ENCODE data around the gene LRRC4C. TPM values are rescaled to one million over a fixed set of nuclear protein-coding genes. Genes with fewer than 3 reads are reported as not detected.

Gene LRRC4C
- total RNA-seq, 4 donors from 2014 or later: 0.40 to 1.7 TPM; not detected in 2

- Histone ChIP-seq H3K4me1 (no peaks in the 10 kb centered on the region), H3K27ac (no peak overlapping the region), H3K27me3 (no peaks in the 10 kb centered on the region), H3K9me3 (no peaks in the 10 kb centered on the region), H3K4me3 (no peak overlapping the region), H3K36me3 (no peaks in the 10 kb centered on the region)
- no peak for DNase-seq
- TF ChIP-seq POLR2A (IDR thresholded peaks at IDR 0.05): no peak
These were observed 1173.9 kb downstream of the LRRC4C start for GRCh38 chr11:40285558-40285957.

GRCh38 chr11:40281052-40281580 is 1178.3 kb downstream of the LRRC4C start:
- no peak for DNase-seq
- no peaks in the 10 kb centered on the region for H3K4me1 ChIP-seq
- H3K27ac ChIP-seq: peak overlapping the region in 1 of 4 donors; percentile 22

GRCh38 chr11:40280159-40281051 is 1179.0 kb downstream of the LRRC4C start:
- no peak overlapping the region for H3K4me3 ChIP-seq
- TF ChIP-seq CTCF (IDR thresholded peaks at IDR 0.05) (no peak), POLR2A (IDR thresholded peaks at IDR 0.05) (no peak)
- H3K27me3 ChIP-seq: no peaks in the 10 kb centered on the region
- peak overlapping the region in 1 of 4 donors; percentile 22 for H3K27ac ChIP-seq
- no peaks in the 10 kb centered on the region for H3K36me3 ChIP-seq
- no peak for DNase-seq
- no peaks in the 10 kb centered on the region for H3K9me3 ChIP-seq
- no peaks in the 10 kb centered on the region for H3K4me1 ChIP-seq

More at GRCh38 chr11:40281052-40281580, 1178.3 kb downstream of the LRRC4C start:
- Histone ChIP-seq H3K4me3 (no peak overlapping the region), H3K36me3 (no peaks in the 10 kb centered on the region), H3K27me3 (no peaks in the 10 kb centered on the region), H3K9me3 (no peaks in the 10 kb centered on the region)
- TF ChIP-seq POLR2A (IDR thresholded peaks at IDR 0.05) (no peak), CTCF (IDR thresholded peaks at IDR 0.05) (no peak)

GRCh38 chr11:40276960-40277359 is 1182.5 kb downstream of the LRRC4C start:
- H3K4me1 ChIP-seq: no peaks in the 10 kb centered on the region
- H3K9me3 ChIP-seq: no peaks in the 10 kb centered on the region
- no peak for DNase-seq
- no peaks in the 10 kb centered on the region for H3K27me3 ChIP-seq
- H3K4me3 ChIP-seq: no peak overlapping the region
- H3K36me3 ChIP-seq: no peaks in the 10 kb centered on the region
- TF ChIP-seq CTCF (IDR thresholded peaks at IDR 0.05) (no peak), POLR2A (IDR thresholded peaks at IDR 0.05) (no peak)
- no peak overlapping the region for H3K27ac ChIP-seq

- H3K9me3 ChIP-seq: no peaks in the 10 kb centered on the region
- no peak overlapping the region for H3K4me3 ChIP-seq
- H3K27ac ChIP-seq: no peak overlapping the region
- no peaks in the 10 kb centered on the region for H3K36me3 ChIP-seq
- H3K4me1 ChIP-seq: no peaks in the 10 kb centered on the region
- no peak for DNase-seq
- H3K27me3 ChIP-seq: no peaks in the 10 kb centered on the region
- TF ChIP-seq POLR2A (IDR thresholded peaks at IDR 0.05) (no peak), CTCF (IDR thresholded peaks at IDR 0.05) (no peak)
These were observed 1185.4 kb downstream of the LRRC4C start for GRCh38 chr11:40274017-40274416.

GRCh38 chr11:40273192-40273732 is 1186.2 kb downstream of the LRRC4C start:
- no peak for TF ChIP-seq POLR2A (IDR thresholded peaks at IDR 0.05)
- no peak for TF ChIP-seq CTCF (IDR thresholded peaks at IDR 0.05)
- Histone ChIP-seq H3K27me3 (no peaks in the 10 kb centered on the region), H3K4me3 (no peak overlapping the region), H3K27ac (no peak overlapping the region), H3K4me1 (no peaks in the 10 kb centered on the region), H3K9me3 (no peaks in the 10 kb centered on the region), H3K36me3 (no peaks in the 10 kb centered on the region)
- no peak for DNase-seq

All from Peyer's patch (tissue), 4 donors.